ENCODE measurements around the gene ARHGEF12.
"Not testable (repeated sequence)": the region's sequence is repeated elsewhere in the genome, so short reads cannot be mapped to it uniquely, and the experiment has no call there.

The ARHGEF12 gene

GRCh38 chr11:120501976-120502755, 166.0 kb downstream of the ARHGEF12 start:
- DNase-seq = no peak

DNA sequence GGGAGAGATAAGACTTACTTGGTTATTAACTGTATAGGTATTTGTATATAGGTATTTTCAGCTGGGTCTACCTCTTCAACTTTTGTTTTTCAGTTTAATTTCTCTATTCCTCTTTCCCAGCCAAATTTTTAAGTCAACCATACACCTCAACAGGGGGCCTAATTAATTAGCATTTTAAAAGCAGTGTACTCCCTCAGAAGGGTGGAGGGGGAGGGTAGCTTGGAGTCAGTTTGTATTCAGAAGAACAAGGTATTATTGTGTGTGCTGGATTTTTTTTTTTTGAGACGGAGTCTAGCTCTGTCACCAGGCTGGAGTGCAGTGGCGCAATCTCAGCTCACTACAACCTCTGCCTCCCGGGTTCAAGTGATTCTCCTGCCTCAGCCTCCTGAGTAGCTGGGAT, 167.3 kb downstream of the ARHGEF12 start:
- DNase-seq = not testable (repeated sequence)

DNA sequence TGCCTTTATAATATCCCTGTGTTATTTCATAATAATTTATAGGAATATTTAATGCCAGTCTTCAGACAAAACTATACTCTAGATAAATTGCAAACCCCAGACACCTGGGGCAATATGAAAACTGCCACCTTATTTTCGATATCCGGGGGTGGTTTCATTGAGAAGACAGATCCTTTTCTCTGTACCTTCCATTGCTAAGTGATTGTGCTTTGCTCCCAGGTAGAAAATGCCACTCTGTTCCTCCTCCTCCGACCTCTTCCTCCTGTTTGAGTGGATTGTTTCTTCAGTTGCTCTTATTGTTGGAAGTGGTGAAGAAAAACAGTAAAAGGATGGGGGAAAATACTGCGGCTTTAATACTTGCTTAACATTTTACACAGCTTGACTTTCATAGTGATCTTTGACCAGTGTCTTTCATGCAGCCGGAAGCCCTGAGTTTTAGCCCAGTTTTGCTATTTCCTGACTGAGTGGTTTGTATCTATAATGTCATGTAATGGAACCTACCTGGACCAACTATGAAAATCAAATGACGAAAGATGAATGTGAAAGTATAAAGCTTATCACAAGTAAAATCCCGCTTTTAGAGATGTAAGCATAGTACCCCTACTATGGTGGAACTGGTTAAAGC, 169.7 kb downstream of the ARHGEF12 start:
- no peak for DNase-seq

GRCh38 chr11:120509346-120510053, 173.3 kb downstream of the ARHGEF12 start:
- DNase-seq = no peak

DNA sequence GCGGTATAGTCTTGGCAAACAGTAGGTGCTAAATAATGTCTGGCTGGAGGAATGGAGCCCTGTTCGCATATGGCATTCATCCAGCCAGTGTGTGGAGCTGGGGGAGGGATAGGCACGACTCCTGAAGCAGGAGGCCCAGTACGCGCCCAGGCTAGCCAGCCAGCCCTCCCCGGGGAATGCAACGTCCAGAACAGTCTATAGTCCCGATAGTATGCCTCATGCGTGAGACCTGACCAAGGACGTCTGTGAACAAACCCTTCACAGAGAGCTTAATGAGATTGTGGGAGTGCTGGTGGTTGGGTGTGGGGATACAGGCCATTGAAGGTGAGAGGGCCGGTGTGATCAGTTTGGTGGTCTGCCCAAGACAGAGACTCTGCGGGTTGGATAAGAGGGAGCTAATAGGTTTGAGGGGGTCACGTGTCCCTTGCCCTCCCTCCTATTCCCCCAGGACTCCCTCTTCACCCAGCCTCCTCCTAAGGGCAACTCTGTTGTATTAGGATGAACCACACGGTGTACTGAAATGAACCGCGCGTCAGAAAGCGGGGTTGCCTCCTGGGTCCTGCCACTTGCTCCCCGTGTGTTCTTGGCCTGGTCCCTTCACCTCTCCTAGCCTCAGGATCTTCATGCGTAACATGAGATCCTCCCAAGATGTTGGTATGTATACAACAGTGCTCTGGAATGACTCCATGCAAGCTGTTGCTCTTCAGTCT, 174.3 kb downstream of the ARHGEF12 start:
- no peak for DNase-seq

DNA sequence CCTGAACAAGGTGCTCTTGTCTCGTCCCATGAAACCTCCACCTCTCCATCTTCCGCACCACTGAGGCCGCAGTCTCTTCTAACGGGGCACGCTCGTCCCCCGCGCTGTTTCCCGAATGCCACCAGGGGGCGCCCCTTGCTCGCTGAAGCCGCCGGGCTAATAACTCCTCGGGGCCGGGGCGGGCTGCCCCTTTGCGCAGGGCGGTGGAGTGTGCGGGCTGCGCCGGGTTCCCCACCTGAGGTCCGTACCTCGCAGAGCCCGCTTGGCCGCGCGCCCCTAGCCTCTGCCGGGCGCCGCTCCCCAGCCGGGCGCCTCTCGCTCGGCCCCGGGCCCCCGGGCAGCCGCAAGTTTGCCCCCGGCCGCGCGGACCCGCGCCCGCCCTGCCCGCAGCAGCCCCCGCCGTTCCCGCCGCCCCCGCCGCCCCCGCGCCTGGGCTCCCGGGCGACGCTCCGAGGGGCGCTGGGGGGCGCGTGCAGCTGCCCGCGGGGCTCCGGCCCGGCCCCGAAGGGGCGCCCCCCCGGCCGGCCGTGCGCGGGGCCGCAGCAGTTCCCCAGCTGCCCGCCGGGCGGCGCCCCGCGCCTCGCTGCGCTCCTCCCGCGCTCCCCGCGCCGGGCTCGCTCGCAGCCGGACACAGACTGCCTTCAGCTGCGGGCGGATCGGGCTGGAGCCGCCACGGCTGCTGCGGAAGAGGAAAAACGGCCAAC, 175.1 kb downstream of the ARHGEF12 start, which contains the start of gene GRIK4:
Gene GRIK4, plus strand, starts transcription at position 633 of the 704 bp plus-strand sequence. CDS start 148,571 bp downstream, outside the sequence.
- DNase-seq = peak; percentile 27

GRCh38 chr11:120511820-120512738, 175.9 kb downstream of the ARHGEF12 start:
- DNase-seq = no peak

DNA sequence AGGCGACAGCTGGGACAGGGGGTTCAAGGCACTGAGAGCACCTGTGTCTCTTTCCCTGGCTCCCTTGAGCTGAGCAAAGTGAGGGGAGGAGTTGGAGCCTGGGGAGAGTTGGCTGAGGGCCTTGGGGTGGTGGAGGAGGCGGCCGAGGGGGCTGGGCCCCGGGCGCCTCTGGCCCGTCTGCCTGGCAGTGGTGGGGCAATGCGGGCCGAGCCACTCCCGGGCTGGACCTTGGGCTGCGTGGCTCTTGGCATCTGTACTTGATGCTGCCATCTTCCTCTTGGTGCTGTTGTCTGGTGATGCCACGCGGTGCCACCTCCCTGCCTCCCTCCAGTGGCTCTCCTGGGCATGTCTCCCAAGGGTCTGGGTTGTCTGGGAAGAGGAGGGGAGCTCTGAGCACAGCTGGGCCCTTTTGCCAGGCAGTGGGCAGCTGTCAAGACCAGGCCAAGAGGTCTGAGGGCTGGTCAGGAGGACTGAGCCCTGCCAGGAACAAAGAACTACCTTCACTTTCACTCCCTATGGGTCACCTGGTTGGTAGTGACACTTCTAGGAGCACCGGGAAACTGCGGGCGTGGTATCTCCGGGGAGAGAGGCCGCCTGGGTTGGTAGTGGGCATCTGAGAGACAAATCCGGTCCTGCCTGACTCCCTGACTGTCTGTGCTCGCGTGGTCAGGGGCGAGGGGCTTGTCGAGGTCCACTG, 176.7 kb downstream of the ARHGEF12 start:
- no peak for DNase-seq

GRCh38 chr11:120513436-120514315, 177.5 kb downstream of the ARHGEF12 start:
- DNase-seq = no peak

DNA sequence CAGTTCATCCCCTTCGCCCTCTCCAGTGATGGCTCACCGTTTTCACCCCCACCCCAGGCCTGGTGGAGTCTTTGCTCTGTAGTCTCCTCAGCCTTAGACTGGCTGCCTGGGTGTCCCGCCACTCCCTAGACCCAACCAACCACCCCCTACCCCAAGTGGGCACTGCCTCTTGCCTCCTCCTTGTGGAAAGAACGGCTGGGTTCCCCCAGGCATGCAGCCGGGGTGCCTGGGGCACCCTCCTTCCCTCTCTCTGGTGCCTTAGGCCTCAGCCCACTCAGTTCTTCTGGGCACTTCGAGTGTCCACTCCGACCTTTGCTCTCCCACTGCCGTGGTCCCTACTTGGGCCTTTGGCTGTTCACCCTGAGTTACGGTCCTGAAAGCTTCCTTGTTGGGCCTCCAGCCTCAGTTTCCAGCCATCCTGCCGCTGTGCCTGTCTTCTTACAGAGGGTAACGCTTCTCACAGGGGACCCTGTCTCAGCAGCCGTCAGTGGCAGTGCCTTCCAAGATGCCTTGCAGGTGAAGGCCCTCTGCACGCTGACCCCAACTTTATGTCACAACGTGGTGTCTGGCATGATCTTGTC, 178.4 kb downstream of the ARHGEF12 start:
- no peak for DNase-seq

DNA sequence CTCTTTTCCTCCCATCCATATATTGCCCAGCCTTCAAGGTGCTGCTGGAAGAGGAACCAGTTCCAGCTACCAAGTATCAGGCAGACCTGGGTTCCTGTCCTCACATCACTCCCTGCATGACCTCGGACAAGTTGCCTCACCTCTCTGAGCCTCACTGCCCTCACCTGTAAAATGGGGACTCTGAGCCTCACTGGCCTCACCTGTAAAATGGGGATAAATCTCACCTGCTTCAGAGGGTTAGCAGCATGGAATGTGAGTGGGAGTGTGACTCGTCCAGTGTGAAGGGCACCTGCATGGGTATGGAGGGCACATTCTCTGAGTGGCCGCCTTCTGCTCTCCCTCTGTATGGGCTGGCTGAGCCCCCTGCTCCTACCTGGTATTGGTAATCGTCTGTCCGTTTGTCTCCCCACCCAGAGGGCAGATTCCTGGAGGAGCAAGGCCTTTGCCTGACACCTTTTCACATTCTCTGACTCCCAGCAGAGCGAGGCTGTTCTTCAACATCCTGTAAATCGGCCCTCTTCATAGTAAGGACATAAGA, 179.0 kb downstream of the ARHGEF12 start:
- DNase-seq = no peak

DNA sequence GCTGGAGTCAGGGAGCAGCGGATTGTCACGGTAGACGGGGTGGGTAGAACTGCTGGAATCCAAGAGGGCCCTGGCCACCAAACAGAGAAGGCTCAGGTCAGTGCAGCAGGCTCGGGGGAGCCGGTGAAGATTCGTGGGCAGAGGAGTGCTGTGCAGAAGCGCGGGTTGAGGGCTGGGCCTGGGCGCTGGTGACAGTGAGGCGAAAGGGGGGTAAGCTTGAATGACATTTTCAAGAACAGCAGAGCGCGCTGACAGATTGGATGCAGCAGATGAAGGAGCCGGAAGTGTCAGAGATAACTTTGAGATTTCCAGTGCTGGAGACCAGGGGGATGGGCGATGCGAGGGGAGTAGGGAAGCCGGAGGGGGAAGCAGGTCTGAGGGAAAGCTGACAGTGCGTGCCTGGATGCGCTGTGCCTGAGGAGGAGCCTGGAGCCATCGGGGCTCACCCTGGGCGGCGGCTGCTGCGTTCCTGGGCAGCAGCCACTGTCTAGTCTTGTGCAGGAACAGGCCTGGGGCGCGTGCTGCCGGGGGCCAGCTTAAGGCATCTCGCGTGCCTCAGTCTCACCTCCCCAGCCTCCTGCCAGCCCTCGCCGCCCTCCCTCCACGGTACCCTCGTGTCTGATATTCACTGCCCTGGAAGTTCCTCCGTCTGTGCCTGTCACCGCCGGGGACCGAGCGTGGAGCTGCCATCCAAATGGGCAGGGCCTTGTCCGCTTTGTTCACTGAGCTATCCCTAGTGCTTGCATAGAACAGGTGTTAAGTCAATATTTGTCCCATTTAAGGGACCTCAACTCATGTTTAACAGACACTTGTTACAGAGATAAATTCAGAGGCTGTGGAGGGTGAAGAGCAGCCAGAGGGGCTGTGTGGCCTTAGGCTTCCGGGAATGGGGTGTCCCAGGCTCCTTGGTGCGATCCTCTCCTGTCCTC, 180.5 kb downstream of the ARHGEF12 start:
- no peak for DNase-seq

DNA sequence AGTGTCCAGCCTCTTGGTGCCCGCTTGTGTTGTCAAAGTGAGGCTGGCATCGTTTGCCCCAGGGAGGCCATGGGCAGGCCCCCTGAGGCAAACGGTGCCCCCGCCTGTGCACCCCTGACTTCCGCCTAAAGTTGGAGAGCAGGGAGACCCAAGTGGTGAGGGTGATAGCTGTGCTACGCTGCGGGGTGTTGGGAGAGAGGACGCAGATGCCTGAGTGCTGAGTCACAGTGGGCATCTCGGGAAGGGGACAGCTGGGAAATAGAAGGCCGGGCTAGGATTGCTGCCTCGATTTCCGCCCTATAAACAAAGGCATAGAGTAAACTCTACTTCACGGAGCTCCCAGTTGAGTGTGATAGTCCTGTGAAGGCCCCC, 181.2 kb downstream of the ARHGEF12 start:
- no peak for DNase-seq

DNA sequence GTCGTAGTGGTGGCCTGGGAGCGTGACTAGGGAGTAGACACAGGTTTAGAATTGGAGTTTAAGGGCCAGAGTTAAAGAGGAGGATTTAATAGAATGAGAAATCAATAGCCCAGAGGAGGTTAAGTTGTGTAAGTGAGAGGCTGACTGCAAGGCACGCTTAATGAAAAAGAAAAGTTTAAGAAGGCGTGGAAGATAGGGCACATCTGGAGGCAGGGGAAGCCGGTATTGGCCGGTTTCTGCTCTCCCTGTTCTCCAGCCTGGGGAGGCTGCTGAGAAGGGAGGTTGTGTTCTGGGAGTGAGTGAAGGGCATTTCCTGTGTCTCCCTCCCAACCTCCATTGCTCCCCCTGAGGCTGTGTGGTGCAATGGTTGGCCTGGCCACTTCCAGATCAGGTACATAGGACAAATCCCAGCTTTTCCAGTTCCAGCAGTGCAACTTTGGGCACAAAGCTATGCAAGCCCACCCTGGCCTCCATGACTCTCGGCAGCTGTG, 181.6 kb downstream of the ARHGEF12 start:
- no peak for DNase-seq

DNA sequence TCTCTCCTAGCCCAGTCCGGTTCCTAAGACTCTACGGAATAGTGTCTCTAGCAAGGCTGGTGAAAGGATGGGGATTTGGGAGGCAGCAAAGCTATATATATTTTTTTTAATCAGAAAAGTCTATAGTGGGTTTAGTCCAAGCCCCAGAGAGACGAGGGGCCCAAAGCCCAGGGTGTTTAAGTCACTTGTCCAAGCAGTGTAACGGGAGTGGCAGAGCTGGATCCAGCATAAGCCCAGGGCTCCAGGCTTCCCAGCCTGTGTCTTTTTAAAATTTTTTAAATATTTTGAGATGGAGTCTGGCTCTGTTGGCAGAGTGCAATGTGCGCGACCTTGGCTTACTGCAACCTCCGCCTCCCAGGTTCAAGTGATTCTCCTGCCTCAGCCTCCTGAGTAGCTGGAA, 182.1 kb downstream of the ARHGEF12 start:
- no peak for DNase-seq

- no peak for DNase-seq
Measured at GRCh38 chr11:120519474-120519873, 183.3 kb downstream of the ARHGEF12 start.

DNA sequence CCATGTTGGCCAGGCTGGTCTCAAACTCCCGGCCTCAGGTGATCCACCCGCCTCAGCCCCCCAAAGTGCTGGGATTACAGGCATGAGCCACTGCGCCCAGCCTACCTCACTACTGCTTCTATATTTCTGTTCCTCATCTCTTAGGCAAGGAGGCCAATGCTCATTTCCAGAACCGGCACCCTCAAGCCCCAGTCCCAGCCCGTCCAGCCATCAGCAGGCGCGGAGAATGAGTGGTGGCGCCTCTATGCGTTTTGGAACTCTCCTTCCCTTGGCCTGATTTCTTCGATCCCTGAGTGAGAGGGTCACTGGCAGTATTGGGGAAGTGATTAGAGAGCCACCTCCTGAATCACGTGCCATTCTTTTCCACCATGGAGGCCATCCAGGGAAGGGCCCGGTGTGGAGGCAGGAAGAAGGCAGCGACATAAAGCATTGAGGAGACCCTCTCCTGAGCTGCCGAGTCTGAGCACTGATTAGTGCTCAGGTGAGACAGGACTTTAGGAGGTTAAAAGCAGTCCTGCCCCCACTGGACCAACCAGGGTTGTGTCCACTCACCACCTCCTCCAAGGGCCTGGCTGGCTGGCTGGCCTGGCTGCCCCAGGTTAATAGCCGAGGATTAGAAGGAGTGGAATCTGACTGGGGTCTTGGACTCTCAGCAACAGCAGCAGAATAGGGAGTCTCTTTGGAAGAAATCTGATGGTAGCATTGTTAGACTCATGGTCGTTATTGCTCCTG, 184.0 kb downstream of the ARHGEF12 start:
- DNase-seq = no peak
